Activated CD8-positive, alpha-beta memory T cell treated with anti-CD3 and anti-CD28 coated beads, Interleukin-2, amount 50 U/mL, for 24 hours (primary cell): Measurements from ENCODE around the gene MED13L.
"Not testable (repeated sequence)": the region's sequence is repeated elsewhere in the genome, so short reads cannot be mapped to it uniquely, and the experiment has no call there.

Experiments used
- DNase-seq: peaks from one replicate; pipeline ENCODE4 v3.0.0-alpha.2; 2020; ENCODE audit errors: extremely low read depth

MED13L gene

GRCh38 chr12:116303929-116304328 is 26.4 kb upstream of the MED13L start:
- no peak for DNase-seq

- DNase-seq: no peak
Observed at GRCh38 chr12:116303066-116303465, 25.6 kb upstream of the MED13L start.

GRCh38 chr12:116302166-116303058 is 24.9 kb upstream of the MED13L start:
- no peak for DNase-seq

- no peak for DNase-seq
Observed at GRCh38 chr12:116301621-116302020, 24.1 kb upstream of the MED13L start.

GRCh38 chr12:116299665-116300328 is 22.3 kb upstream of the MED13L start:
- no peak for DNase-seq

GRCh38 chr12:116299064-116299463 is 21.6 kb upstream of the MED13L start:
- no peak for DNase-seq

GRCh38 chr12:116298578-116298977 is 21.1 kb upstream of the MED13L start:
- DNase-seq: no peak

- no peak for DNase-seq
Observed at GRCh38 chr12:116297224-116297834, 19.8 kb upstream of the MED13L start.

GRCh38 chr12:116295327-116296263 is 18.1 kb upstream of the MED13L start:
- no peak for DNase-seq

- DNase-seq: no peak
Observed at GRCh38 chr12:116294454-116295165, 17.1 kb upstream of the MED13L start.

GRCh38 chr12:116293687-116294453 is 16.4 kb upstream of the MED13L start:
- DNase-seq: no peak

GRCh38 chr12:116291218-116291617 is 13.7 kb upstream of the MED13L start:
- no peak for DNase-seq

GRCh38 chr12:116288735-116289134 is 11.2 kb upstream of the MED13L start:
- no peak for DNase-seq

- no peak for DNase-seq
Observed at GRCh38 chr12:116287842-116288301, 10.4 kb upstream of the MED13L start.

GRCh38 chr12:116284396-116284795 is 6.9 kb upstream of the MED13L start:
- DNase-seq: no peak

GRCh38 chr12:116283881-116284280 is 6.4 kb upstream of the MED13L start:
- DNase-seq: not testable (repeated sequence)

GRCh38 chr12:116282371-116283286 is 5.1 kb upstream of the MED13L start:
- no peak for DNase-seq

GRCh38 chr12:116280595-116281290 is 3.2 kb upstream of the MED13L start:
- no peak for DNase-seq
